ENCODE measurements around the gene RAPGEF4. TPM values are rescaled to one million over a fixed set of nuclear protein-coding genes. Genes with fewer than 3 reads are reported as not detected.

The RAPGEF4 gene
- total and polyA plus RNA-seq, 2 of the 8 experiments (the other 6 are each of a cell fraction or from before 2014, with no cell fraction given): 1.2 to 2.6 TPM

- H4K8ac ChIP-seq (ENCODE audit: extremely low read depth, insufficient read depth, low read length): no peak overlapping the region
- no peaks in the 10 kb centered on the region for H4K20me1 ChIP-seq (replicated peaks in 1 of 2; ENCODE audit: control insufficient read depth in 1 of 2, insufficient read depth in 2 of 2, low read length in 2 of 2)
- H3K4me1 ChIP-seq (replicated peaks in 1 of 4; ENCODE audit: control insufficient read depth in 3 of 4, insufficient read depth in 4 of 4, low read length in 3 of 4): peaks cover 0 to 8% (median 2%) of the 10 kb centered on the region in 4 experiments; a peak in 2 of 7 replicates
- no peaks in the 10 kb centered on the region for H3K79me2 ChIP-seq (ENCODE audit: control insufficient read depth in 1 of 2, insufficient read depth in 2 of 2, low read length in 2 of 2)
- H2BK20ac ChIP-seq (ENCODE audit: low read length): no peak overlapping the region
- no peak overlapping the region for H4K91ac ChIP-seq (replicated peaks; ENCODE audit: insufficient read length, low read length)
- no peak overlapping the region for H2AK5ac ChIP-seq (ENCODE audit: low read depth, low read length)
- no peaks in the 10 kb centered on the region for H3K23me2 ChIP-seq (ENCODE audit: low read depth, low read length)
- DNase-seq (ENCODE audit: low read depth in 1 of 2, low spot score in 2 of 2): no peak
- FAIRE-seq: no peak
- no peaks in the 10 kb centered on the region for H3K27me3 ChIP-seq (replicated peaks in 1 of 4; ENCODE audit: control insufficient read depth in 3 of 4, extremely low read depth in 1 of 4, insufficient read depth in 3 of 4, low read length in 3 of 4)
- no peak overlapping the region for H3K23ac ChIP-seq (ENCODE audit: insufficient read length)
- no peak overlapping the region for H3K4me3 ChIP-seq (ENCODE audit: extremely low read depth in 1 of 4, insufficient read depth in 2 of 4, low read depth in 3 of 4, low read length in 4 of 4)
- no peak overlapping the region for H2BK15ac ChIP-seq (ENCODE audit: low read length)
- H3K9ac ChIP-seq (replicated peaks in 1 of 4; ENCODE audit: extremely low read depth in 1 of 4, low read depth in 3 of 4, low read length in 3 of 4): no peak overlapping the region
- no peak overlapping the region for H2BK12ac ChIP-seq (ENCODE audit: low read depth, low read length)
- no peak overlapping the region for H2BK5ac ChIP-seq (ENCODE audit: low read depth, low read length)
- no peaks in the 10 kb centered on the region for H3K79me1 ChIP-seq (ENCODE audit: low read depth, low read length)
- H3K27ac ChIP-seq (ENCODE audit: low read depth, low read length): no peak overlapping the region
- no peak overlapping the region for H3K14ac ChIP-seq (ENCODE audit: insufficient read length)
- TF ChIP-seq MAFK (IDR thresholded peaks at IDR 0.05; ENCODE audit: low read depth, low read length): no peak
- TF ChIP-seq BRCA1 (IDR thresholded peaks at IDR 0.05; ENCODE audit: low read depth, low read length): no peak
- TF ChIP-seq SIN3A (conservative IDR thresholded peaks at IDR 0.05 in 1 of 2, IDR thresholded peaks at IDR 0.05 in 1 of 2; ENCODE audit: low read depth in 1 of 2, low read length in 2 of 2): no peak
- TF ChIP-seq BACH1 (IDR thresholded peaks at IDR 0.05; ENCODE audit: low read length): no peak
- H3K56ac ChIP-seq (replicated peaks; ENCODE audit: insufficient read length, low read depth, low read length): no peak overlapping the region
- ChIA-PET CTCF (ENCODE audit: partially characterized antibody) (interaction anchor here (0.6 kb wide), 1 partner anchor 15 kb away, joined by 3 read pairs; no protein-coding TSS in a partner anchor), POLR2A (ENCODE audit: partially characterized antibody) (no interaction called here)
- 88% methylated on average over 3 of the region's 3 CpGs; no CpG with 5 or more reads in 1 of the 2 experiments for whole genome bisulfite sequencing, 2 experiments (ENCODE audit: extremely low coverage in 1 of 2, insufficient coverage in 1 of 2, insufficient read length in 1 of 2, insufficient replicate concordance in 2 of 2, low coverage in 1 of 2, low lambda C conversion rate in 2 of 2, missing lambda C conversion rate in 1 of 2)
- H4K5ac ChIP-seq (ENCODE audit: insufficient read length, low read depth, low read length): no peak overlapping the region
- no peak overlapping the region for H3K4ac ChIP-seq (replicated peaks; ENCODE audit: insufficient read length, low read depth, low read length)
- no peaks in the 10 kb centered on the region for H3K9me3 ChIP-seq (ENCODE audit: insufficient read depth in 2 of 2, low read depth in 1 of 2, low read length in 1 of 2)
- H2BK120ac ChIP-seq (replicated peaks; ENCODE audit: low read depth, low read length): no peak overlapping the region
- no peaks in the 10 kb centered on the region for H3K36me3 ChIP-seq (ENCODE audit: control insufficient read depth in 2 of 4, insufficient read depth in 4 of 4, low read length in 3 of 4)
- H3K18ac ChIP-seq (ENCODE audit: extremely low read depth, low read length): no peak overlapping the region
- H3K4me2 ChIP-seq (ENCODE audit: insufficient read depth in 1 of 2, low read depth in 2 of 2, low read length in 2 of 2): no peak overlapping the region
- no peak overlapping the region for H2AFZ ChIP-seq (ENCODE audit: low read length)
These were observed 212.0 kb downstream of the RAPGEF4 start for GRCh38 chr2:172947461-172948153.

Measured in H1 (cell line).